ENCODE results near the gene ETV1.

Gene ETV1

DNA sequence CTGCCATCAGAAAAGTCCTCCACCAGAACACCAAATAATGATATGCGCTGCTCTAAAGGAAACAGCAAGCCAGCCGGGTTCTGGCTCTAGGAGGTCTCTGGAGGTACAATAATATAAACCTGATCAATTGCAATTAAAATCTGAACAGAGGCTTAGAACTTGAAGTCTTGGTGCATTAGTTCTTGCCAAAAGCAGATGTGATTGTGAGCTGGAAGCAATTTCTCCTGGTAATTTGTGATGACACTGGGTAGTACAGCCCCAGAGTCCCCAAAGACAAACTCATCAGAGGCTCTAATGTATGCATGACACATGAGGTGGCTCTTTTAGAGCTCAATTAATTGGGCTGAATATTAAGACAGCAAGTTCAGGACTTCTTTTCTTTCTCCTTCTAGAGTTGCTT, 3.3 kb downstream of the ETV1 start:
- no peak for DNase-seq

DNA sequence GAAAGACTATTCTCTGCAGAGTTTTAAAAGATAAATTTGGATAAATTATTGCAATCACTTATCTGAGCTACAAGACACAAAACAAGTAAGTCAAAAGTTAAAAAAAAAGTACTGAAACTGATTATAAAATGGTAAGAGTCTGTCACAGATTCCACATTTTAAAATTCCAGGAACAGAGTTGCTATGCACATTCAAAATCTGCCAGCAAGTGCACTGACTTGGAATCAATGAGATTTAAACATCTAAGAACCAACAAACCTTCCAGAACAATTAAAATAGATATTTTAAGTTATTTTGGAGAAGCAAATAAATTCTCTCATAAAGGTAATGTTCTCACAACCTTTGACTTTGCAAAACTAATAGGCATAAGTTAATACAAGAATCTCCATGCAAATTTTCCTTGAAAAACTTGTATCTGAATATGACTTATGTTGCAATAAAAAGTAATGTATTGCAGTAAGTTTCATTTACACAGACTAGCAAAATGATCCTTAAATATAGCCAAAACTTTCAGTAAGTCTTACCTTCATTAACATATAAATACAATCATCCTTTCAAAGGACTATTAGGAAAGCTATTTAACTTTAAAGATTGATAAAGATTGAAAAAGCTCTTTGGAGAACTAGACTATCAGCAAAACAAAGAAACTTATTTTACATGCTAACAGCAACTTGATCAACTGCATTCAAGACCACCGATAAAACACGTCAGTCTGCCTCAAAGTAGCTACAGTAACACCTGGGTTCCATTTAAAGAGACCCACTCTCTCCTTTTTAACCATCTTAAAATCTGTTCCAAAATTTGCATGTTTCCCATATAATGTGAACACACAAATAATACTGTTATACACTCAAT, 4.4 kb downstream of the ETV1 start:
- no peak for DNase-seq

DNA sequence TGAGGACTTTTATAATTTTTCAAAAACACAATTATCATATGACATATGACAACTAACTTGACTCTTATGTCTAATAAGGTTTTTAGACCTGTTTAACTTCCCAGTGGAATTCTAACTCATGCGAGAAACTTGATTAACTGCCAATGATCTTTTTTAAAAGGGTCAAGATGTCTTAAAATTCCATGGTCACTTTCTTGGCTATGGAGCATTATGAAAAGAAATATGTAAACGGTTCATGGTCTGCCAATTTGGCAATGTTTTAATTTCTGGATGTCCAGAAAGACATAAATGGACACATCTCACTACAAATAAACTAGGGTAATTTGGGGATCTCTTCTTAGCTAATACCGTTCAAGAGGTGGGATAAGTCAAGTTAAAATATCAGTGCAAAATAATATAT, 5.4 kb downstream of the ETV1 start:
- DNase-seq = no peak

DNA sequence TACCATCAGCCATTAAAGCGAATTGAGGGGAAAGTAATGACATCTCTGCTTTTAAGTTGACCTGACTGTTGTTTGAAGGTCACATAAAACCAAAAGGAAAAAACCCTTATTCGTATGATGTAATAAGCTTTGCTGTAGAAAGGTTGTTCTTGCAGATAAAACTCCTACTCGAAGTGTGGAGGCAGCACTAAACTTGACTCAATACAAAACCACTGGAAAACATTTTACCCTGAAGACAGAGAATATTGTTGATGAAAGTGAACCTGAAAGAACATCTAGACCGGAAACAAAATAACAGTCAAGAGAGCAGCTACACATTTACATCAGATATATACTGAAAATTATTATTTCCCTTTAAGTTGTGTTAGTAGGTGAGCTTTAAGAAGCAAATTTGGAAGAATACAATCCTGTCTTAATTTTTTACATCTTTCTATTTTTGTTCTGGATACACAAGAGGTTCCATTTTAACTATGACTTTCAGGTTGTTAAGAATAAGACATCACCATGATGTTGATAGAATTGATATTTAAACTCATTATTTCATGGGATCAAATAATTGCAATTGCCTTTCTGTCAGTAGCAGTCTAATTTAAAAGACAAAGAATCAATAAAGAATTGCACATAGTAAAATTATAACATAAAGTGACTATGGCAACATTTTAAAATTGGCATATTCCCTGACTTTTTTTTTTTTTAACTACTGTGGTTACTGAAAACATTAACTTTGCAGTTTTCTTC, 6.4 kb downstream of the ETV1 start:
- DNase-seq = no peak

DNA sequence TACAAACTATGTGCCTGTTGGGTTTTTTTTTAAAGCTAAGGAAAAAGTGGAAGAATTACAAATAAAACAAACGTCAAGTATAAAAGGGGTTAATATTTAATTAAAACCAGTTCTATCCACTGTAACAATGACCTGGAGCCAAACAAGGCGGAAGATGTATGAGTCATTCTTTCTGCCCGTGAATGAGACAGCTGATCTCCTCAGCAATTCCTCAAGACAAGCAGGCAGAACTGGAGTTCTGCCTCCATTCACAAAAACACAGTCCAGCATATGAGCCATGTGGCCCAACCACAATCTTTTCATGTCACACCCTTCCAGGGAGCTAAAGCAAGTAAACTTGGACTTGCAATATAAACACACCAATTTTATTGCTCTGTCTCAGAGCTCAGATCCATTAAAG, 8.4 kb downstream of the ETV1 start:
- no peak for DNase-seq

DNA sequence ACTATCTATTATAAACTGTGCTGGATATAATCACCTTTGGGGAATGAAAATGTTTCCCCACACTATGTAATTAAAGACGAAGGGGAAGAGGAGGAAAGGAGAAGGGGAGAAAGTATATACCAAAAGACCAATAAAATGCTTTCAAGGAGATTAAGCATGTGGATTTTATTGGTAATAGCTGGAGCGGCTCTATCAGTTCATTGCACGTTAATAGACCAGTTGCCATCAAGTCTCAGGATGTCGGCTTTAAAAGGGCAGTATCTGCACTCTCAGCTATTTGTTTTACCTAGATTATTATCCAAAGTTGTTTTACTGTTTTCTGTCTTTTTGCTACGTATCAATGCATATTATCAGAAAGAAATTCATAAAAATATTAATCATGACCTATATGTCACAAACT, 9.0 kb downstream of the ETV1 start:
- DNase-seq = no peak

DNA sequence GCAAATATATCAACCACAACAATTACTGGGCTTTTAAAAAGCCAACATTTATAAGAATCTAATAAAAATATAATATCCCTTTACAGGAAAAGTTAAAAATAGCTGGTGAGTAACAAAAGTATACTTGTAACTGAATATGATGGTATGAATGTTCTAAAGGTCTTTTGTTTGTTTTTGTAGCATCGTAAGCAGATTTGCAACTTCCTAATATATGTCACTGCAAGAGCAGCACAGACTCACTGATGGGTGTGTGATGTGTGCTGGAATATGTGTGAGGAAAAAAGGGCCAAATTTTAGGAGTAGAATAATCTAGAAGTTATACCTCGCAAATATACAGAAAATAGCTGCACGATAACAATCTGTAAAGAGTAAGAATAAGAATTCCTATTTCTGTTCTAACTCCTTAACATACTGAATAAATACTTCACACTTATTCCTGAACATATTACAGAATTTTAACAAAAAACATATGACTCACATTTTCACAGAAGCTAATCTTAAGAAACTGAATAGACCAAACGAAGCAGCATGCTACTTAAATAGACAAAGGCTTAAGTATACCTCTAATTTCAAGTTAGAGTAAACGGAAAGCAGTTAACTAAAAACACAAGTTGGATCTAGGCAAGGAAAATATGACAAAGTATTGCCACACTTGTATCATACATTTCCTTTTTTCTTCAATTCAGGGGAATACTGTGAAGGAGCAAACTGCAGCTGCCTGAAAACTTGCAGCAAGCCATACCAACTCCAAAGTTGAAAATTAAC, 9.6 kb downstream of the ETV1 start:
- no peak for DNase-seq

DNA sequence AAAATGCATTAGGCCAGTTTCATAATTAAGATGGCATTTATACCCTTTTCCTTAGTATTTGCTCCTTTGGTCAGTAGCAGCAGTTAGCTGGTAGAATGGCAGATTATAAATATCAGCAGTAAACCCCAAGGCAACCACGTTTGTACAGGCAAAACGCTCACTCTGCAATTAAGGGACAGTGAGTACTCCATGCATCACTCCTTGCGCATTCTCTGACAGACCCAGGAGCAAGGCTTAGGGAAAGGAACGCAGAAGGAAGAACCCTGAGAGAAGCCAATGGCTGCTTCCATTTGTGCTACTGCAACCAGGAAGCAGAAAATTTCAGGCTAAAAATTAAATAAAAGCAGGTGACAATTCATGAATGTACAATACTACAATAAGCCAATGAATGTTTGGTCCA, 12.9 kb downstream of the ETV1 start:
- no peak for DNase-seq

DNA sequence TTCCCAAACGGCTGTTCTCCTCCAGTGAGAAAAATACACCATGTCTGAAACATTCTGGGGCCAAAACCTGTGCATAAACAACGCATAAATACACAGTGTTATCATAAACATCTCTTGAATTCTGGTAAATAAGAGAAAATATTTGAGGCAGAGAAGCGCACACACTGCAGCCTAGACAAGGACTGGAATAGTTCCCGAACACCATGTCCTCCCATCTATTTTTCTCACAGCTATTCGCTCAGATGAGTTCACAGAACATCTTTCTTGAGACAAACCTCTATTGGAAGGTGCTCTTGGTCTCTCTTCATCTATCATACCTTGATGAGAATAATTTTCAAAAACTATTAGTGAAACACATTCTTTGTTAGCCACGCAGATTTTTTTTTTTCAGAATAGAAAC, 24.4 kb downstream of the ETV1 start:
- DNase-seq = no peak

DNA sequence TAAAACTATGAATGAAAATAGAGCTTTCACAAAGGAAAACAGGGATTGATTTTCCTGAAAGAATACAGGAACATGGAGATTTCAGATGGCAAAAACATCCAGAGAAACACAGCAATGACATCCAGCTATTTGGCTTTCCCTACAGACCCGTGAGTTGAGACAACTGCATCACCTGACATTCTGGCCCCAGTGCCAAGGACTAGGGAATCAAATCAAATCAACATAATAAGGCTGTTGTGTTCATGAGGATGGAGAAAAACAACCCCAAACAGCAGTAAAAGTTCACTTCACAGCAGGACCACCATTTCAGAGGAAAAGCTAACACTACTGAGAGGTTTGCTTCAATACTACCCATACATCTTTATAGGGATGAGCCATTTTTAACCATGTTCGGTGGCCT, 25.5 kb downstream of the ETV1 start:
- no peak for DNase-seq

DNA sequence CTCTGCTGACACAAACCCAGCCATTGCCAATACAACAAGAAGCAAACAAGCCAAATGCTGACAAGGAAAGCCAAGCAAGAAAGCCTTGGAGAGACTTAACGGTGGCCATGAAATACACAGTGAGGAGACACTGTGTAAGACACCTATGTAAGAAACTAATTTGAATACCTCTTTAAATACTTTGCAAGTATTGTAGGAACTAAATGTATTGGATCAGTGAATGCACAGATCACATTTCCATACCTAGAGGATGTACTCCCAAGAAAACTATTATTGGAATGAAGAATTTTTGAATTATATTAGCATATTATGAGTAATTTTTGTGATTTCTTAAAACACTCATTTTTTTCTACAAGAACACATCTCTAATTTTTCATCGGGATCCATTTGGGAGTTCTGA, 34.0 kb downstream of the ETV1 start:
- DNase-seq = no peak

DNA sequence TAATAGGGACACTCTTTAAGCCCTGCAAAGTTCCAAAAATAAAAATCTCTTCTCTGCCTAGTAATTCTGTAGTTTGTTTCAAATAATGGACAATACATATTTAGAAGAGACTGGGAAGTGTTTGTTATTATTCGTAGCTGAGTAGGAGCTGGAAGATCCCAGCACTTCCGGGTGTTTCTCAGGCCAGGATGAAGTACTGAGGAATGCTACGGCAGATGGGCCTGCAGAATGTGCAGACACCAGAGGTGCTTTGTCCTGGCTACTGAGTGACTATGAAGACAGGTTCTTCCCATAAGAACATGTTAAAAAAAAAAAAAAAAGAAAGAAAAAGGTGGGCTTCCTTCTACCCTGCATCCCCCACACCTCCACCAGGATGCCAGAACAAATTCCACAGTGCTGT, 36.1 kb downstream of the ETV1 start:
- DNase-seq = no peak

DNA sequence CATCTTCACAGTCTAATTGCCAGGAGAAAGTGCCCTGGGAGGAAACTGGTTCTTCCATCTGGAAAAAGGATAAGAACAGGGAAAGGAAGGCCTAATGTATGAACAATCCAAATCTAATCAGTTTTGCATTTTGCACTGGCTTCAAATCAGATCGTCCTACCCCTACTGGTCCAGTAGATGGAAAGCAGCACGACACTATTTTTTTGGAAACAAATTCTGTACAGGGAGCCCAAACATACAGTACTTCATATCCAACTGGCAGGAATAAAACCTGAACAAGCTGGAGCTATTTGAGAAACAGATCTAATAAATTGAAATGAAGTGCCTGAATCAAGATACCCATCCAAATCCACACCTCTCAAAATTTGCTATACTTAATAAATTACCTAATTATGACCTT, 36.5 kb downstream of the ETV1 start:
- no peak for DNase-seq

DNA sequence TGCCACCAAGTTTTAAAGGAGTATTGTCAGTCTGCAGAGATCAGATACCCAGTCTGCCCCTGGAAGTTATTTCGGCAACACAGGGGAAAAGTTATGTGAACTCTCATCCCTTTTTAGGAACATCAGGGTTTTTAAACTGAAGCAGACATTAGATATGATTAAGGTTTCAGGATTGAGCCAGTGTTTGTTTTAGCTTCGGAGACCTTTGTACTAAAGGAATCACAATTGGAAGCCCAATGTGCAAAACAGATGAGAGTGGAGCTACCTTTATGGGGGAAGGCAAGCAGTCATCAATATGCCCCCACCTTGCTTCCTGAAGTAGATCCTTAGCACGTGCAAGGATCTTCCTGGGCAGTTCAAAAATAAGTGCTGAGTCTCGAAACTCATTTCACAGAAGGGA, 39.5 kb downstream of the ETV1 start:
- DNase-seq = no peak

DNA sequence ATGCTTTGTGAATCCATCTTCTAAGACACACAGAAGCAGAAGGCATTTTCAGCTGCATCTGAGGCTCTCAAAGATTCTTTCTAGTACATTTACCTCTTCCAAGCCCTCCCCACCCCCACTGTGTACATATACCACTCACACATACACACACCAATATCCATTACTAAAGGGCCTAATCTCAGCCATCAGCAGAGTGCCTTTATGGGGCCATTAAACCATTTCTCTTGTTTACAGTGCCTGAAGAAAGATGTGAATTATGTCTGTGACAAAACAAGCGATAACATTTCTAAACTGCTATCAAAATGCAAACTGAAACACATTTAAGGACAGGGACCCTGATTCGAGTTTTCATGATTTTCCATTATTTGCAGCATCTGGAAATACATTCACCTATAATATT, 40.0 kb downstream of the ETV1 start:
- DNase-seq = no peak

DNA sequence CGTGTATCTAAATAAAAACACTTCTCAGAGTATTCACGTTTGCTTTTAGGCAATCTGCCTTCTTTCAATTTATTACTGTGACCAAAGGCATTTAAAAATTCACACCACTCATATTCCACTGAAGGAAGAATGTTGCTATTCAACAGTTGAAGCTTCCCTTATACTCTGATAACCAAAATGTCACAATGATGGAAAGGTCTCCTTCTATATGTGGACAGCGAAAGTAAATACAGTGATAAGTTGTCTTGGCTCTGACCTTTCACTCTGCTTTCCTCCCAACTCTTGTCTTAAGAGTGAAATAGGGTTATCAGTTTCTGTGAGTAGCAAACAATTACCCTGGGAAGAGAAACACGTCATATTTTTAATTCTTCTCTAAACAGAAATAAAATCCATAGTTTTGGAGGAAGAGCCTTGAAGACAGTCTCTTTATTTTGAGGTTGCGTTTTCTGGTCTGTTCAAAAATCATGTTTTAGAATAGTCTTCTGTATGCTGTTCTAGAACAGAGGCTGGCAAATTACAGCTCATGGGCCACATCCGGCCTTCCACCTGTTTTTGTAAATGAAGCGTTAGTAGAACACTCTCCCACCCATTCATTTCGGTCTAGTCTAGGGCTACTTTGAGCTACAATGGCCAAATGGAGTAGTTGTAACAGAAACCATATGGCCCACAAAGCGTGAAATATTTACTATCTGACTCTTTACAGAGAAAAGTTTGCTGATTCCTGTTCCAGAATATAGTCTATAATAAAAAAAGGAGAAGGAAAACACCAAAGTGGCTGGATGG, 41.3 kb downstream of the ETV1 start:
- no peak for DNase-seq

DNA sequence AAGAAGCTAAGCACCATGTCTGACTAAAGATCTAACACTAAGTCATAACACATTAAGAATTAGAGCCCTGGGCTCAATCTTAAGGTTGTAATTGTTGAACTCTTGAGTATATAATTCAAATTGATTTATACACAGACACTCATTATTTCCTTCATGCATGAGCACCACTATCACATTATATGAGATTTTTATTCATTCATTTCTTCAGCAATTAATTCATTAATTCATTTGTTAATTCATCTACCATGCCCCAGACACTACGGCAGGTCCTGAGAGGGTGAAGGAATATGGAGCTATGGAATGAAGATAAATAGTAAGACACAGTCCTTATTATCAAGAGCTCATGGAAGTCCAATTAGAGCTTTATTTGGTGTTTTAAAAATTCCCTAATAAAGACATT, 41.9 kb downstream of the ETV1 start:
- DNase-seq = no peak

DNA sequence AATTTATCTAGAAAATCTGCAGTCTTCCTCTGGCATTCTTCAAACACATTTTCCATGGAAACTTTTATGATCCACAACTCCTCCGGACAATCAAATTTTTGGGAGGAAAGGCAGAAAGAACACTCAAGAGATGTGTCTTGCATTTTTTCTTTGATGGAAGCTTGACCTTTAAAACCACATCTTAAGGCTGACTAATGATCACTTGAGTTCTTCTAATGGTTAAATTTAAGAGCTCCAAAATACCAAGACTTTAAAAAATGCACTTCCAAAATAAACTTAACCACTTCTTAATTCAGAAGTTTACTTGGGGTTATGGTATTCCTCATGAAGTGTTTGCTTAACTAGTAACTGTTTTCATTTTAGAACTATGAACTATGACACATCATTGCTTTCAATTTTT, 43.3 kb downstream of the ETV1 start:
- no peak for DNase-seq

DNA sequence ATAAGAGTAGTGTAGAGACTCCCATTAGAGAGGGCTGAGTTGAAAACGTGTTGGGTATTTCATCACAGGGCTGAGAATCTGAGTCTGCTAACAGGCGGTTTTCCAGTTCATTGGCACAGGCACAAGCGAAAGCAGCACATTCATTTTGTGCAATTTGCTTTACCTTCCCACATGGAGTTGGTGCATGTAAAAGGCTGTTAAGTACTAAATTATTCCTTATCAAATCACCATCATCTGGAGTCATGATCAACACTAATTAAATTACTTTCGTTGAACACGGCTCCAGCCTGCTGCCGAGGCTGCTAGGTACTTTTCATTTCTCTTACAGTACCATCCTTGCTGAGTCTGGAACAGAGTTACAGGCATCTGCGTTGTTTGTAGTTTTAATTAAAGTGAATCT, 43.8 kb downstream of the ETV1 start:
- DNase-seq = no peak

DNA sequence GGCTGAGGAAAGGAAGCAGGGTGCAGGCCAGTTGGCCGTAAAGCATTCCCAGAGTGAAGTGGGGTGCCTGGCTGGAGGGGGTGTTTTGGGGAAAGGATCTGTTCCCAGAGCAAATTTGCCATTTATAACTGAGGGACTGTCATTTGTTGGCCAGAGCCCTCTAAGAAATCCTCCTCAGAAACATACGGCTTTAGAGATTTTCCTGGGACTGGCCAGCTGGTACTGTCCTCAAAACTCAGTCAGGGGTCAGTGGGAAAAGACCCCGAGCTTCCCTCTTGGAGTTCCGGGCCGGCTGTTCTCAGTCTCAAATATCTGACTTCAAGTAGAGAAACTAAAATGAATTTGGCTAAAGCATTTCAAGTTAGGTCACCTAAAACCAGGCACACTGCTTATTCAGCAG, 55.9 kb downstream of the ETV1 start:
- no peak for DNase-seq

DNA sequence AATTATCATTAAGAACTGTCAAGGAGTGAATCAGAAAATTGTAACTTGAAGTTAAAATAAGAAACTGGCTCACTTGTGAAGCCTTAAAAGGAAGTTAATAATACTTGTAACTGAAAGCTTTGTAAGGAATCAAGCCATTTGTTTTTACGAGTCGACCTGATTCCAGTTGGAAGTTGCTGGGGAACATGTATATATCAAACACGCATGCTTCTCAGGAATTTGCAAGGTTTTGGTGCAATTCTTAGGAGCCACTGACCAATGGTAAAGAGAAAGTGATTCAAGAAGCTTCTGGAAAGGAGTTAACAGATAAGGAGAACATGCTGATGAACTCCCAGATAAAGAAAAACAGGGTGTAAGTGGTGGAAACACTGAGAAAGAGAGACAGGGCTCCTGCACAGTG, 56.4 kb downstream of the ETV1 start:
- DNase-seq = no peak

DNA sequence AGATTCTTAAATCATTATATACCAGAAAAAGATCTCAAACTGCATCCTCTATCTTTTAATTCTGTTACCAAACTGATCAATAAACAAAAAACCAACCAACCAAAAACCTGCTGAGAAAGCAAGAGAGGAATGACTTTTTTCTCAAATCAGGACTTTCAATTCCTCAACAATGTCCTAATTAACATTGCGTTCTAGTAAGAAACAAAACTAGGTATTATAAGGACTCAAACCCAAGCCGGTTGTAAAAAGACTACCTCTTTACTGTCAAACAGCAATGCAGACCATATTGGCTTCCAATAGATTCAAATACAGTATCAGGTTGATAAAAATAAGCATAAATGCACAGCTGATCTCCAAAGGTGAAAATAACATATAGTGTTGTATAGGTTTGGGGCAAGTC, 57.3 kb downstream of the ETV1 start:
- DNase-seq = no peak

DNA sequence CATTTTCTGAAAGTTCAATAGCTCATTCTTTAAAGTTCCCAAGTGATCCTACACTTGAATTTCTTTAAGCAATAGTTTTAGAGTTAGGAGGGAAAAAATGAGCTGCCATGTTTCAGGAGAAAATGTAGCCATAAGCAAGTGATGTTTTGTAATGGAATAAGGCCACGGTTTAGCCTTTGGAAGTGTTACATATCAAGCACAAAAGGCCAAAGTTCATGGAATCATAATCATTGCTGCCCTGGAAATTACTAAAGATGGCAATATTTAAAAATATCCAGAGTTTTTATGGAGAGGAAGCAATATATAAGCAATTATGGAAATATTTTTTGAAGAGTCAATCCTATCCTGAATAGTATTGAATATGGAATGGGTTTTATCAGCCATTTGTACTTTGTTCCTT, 68.4 kb downstream of the ETV1 start:
- no peak for DNase-seq
